Left lung (tissue), 10 donors: ENCODE data around the gene MTURN. TPM values are rescaled to one million over a fixed set of nuclear protein-coding genes. Genes with fewer than 3 reads are reported as not detected.

ENCODE experiments used
- ATAC-seq: fragments of 200-7000 bp; cut with Tn5 transposase; one replicate; pipeline ENCODE4 v1.9.1; 2020; ENCODE audit warnings: moderate library complexity
- DNase-seq, 4 donors: peaks; one replicate each; pipeline ENCODE4 v3.0.0-alpha.2; 2013 to 2020
- H3K27ac ChIP-seq, 2 donors: fragments of 200-600 bp; sonication (generic) in 1 of 2; one replicate each; pipeline versions ENCODE4 v1.5.0 to v1.8.0; 2020 to 2021
- H3K27me3 ChIP-seq, 2 donors: fragments of 200-600 bp; sonication (generic) in 1 of 2; one replicate each; pipeline versions ENCODE4 v1.5.0 to v1.8.0; 2020 to 2021
- H3K36me3 ChIP-seq, 2 donors: fragments of 200-600 bp; sonication (generic) in 1 of 2; one replicate each; pipeline versions ENCODE4 v1.5.0 to v1.8.0; 2020 to 2021
- H3K4me1 ChIP-seq, 2 donors: fragments of 200-600 bp; one replicate each; pipeline ENCODE4 v1.8.0; 2021
- H3K4me3 ChIP-seq, 2 donors: fragments of 200-600 bp; sonication (generic) in 1 of 2; one replicate each; pipeline versions ENCODE4 v1.5.0 to v1.8.0; 2020 to 2021; ENCODE audit warnings: mild to moderate bottlenecking in 1 of 2
- H3K9me3 ChIP-seq, 2 donors: fragments of 200-600 bp; sonication (generic) in 1 of 2; one replicate each; pipeline versions ENCODE4 v1.5.0 to v1.8.0; 2020 to 2021
- CTCF ChIP-seq, 2 donors: fragments of 200-600 bp; sonication (generic) in 1 of 2; IDR thresholded peaks; one replicate each; pipeline versions ENCODE4 v1.5.0 to v1.8.0; 2021; ENCODE audit warnings: antibody characterized with exemption in 2 of 2
- intact Hi-C, 2 donors: fragments of 100-400 bp; cut with DNase I; formaldehyde crosslinking; loops; one replicate each; pipeline versions ENCODE4 v1.11.2 to v1.14.2; 2022
- polyA plus RNA-seq, 6 donors: library from polyadenylated mRNA; unstranded; fragments of 120-200 nt; gene quantifications; one replicate each; pipeline ENCODE4 v1.2.1, GENCODE V29; 2013; ENCODE audit not compliant: insufficient read length in 6 of 6
- total RNA-seq, 2 donors: library from RNA; stranded (reverse); fragmentation: NEBNext Ultra II Directional; extraction: Animal tissue kit (Norgen Biotek cat#: 25700); gene quantifications; one replicate each; pipeline ENCODE4 v1.2.1, GENCODE V29; 2021
- donor health status: DM: no; HTN: yes; CAD: no.
- donor health status: DM: no; HTN: no; CAD: no.

The MTURN gene
- total and polyA plus RNA-seq, 8 donors, result 15.6 to 78.2 (median 67.0) TPM

DNA sequence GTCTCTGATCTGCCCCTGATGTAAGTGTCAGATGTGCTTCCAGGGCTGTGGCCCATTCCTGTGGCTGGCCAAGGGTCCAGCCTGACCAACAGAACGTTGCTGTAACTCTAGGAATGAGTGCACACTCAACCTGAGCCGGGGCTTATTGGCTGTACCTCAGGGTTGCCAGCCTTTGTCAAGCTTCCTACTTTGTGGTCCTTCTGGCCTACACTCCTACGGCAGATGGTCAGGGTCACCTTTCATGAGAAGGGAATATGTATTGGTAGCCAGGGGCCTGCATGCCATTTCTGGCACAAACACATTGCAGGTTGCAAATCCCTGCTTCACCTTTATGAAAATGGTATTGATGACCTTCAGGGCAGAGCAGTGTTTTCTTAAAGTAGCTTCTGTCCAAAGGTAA, 64.5 kb downstream of the MTURN start:
- no peak overlapping the region for H3K4me3 ChIP-seq
- intact Hi-C loops, result no loop called here
- no peak for DNase-seq
- ATAC-seq, result no peak
- no peaks in the 10 kb centered on the region for H3K36me3 ChIP-seq
- H3K9me3 ChIP-seq, result peaks cover 0 to 14% of the 10 kb centered on the region in 2 donors
- no peaks in the 10 kb centered on the region for H3K4me1 ChIP-seq
- H3K27me3 ChIP-seq, result no peaks in the 10 kb centered on the region
- TF ChIP-seq CTCF (IDR thresholded peaks at IDR 0.05), result no peak
- H3K27ac ChIP-seq, result no peak overlapping the region

DNA sequence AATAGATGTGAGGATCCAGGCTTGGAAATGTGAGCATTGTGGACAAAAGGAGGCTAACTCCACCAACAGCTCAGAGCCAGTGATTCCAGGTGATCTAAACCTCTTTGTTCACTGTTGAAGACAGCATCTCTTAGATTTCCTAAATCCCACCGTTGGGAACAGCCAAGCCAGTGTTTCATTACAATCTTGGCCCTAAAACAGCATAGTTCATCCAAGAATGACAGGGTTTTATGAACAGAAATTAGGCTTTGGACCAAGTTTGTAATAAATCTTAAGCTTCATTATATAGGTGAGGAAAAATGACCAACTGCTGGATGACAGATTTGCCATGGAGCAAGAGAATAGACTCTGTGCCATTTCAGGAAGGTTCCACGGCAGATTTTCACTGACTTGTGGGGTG, 65.8 kb downstream of the MTURN start:
- no peak overlapping the region for H3K4me3 ChIP-seq
- no peaks in the 10 kb centered on the region for H3K4me1 ChIP-seq
- ATAC-seq, result no peak
- no peaks in the 10 kb centered on the region for H3K36me3 ChIP-seq
- no peak for DNase-seq
- peaks cover 0 to 11% of the 10 kb centered on the region in 2 donors for H3K9me3 ChIP-seq
- no peaks in the 10 kb centered on the region for H3K27me3 ChIP-seq
- no peak overlapping the region for H3K27ac ChIP-seq
- intact Hi-C loops, result no loop called here
- no peak for TF ChIP-seq CTCF (IDR thresholded peaks at IDR 0.05)

GRCh38 chr7:30201161-30201666, 66.4 kb downstream of the MTURN start:
- H3K27ac ChIP-seq, result no peak overlapping the region
- intact Hi-C loops, result no loop called here
- no peaks in the 10 kb centered on the region for H3K36me3 ChIP-seq
- ATAC-seq (no peak), DNase-seq (no peak)
- no peak for TF ChIP-seq CTCF (IDR thresholded peaks at IDR 0.05)
- H3K9me3 ChIP-seq, result peaks cover 0 to 6% of the 10 kb centered on the region in 2 donors
- no peaks in the 10 kb centered on the region for H3K27me3 ChIP-seq
- no peaks in the 10 kb centered on the region for H3K4me1 ChIP-seq
- no peak overlapping the region for H3K4me3 ChIP-seq

DNA sequence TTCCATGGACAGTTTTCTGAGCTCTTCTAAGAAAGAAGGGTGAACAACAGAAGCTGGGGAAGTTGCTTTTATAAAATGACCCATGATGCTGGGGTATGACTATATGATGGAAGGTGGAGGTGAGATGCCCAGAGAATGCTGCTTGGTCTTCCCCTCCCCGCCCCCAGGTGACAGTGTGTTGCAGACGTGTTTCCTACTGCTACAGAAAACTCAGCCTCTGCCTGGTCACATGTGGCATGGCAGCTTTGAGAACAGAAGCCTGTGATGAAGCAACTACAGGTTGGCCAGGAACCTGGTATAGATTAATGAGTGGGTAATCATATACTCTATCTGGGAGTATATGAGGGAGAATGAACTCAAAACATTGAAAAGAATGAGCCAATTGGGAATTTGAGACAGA, 67.1 kb downstream of the MTURN start:
- no peak overlapping the region for H3K27ac ChIP-seq
- intact Hi-C loops, result no loop called here
- no peak for ATAC-seq
- no peaks in the 10 kb centered on the region for H3K36me3 ChIP-seq
- no peak for TF ChIP-seq CTCF (IDR thresholded peaks at IDR 0.05)
- DNase-seq, result no peak
- H3K9me3 ChIP-seq, result no peaks in the 10 kb centered on the region
- no peaks in the 10 kb centered on the region for H3K4me1 ChIP-seq
- no peak overlapping the region for H3K4me3 ChIP-seq
- no peaks in the 10 kb centered on the region for H3K27me3 ChIP-seq

DNA sequence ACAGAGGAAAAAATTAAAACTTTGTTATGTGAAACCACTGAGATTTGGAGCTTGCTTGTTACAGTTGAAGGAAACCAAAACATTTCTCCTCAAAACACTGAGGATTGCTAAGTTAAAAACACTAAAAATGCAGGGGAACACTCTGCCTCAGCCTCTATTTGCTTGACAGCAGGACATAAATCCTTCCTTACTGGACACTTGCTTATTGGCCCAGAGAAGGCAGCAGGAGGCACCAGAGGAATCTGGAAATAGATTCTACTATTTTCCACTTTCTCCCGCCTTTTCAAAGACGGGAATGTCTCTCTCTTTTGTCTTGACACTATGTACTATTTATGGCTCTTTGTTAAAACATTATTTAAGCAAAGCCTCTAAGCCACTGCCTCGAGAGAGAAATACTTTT, 67.9 kb downstream of the MTURN start:
- Histone ChIP-seq H3K27ac (no peak overlapping the region), H3K27me3 (no peaks in the 10 kb centered on the region), H3K4me3 (no peak overlapping the region), H3K9me3 (no peaks in the 10 kb centered on the region), H3K4me1 (no peaks in the 10 kb centered on the region), H3K36me3 (no peaks in the 10 kb centered on the region)
- ATAC-seq (no peak), DNase-seq (no peak)
- intact Hi-C loops, result no loop called here
- TF ChIP-seq CTCF (IDR thresholded peaks at IDR 0.05), result no peak
